ENCODE results near the gene TMEM115. TPM values are rescaled to one million over a fixed set of nuclear protein-coding genes. Genes with fewer than 3 reads are reported as not detected.
A peak's percentile ranks its signal among the peaks of the same experiment; 100 is the strongest.

The TMEM115 gene
- total and polyA plus RNA-seq, 2 of the 13 experiments (the other 11 are each of a cell fraction or from before 2014, with no cell fraction given): 22.1 to 30.7 TPM

GRCh38 chr3:50324351-50325112 is 34.8 kb downstream of the TMEM115 start (continued):
- peak; percentile 65 for TF ChIP-seq PAXIP1 (CRISPR knock-in tag; conservative IDR thresholded peaks at IDR 0.05)
- no peak for TF ChIP-seq NR0B2 (CRISPR knock-in tag; IDR thresholded peaks at IDR 0.05)
- TF ChIP-seq NFYB (CRISPR knock-in tag; IDR thresholded peaks at IDR 0.05): no peak
- no peak for TF ChIP-seq ADNP (CRISPR knock-in tag; IDR thresholded peaks at IDR 0.05)
- TF ChIP-seq SOX5 (CRISPR knock-in tag; IDR thresholded peaks at IDR 0.05; ENCODE audit: borderline replicate concordance): peak; percentile 35; the same call in 1 of the 2 replicates
- peak; percentile 58; the same call in 1 of the 2 replicates for TF ChIP-seq RXRB (CRISPR knock-in tag; IDR thresholded peaks at IDR 0.05; ENCODE audit: borderline replicate concordance)
- TF ChIP-seq RXRA (CRISPR knock-in tag; IDR thresholded peaks at IDR 0.05): peak; percentile 69
- peak; percentile 13; the same call in 1 of the 2 replicates for TF ChIP-seq ELF3 (CRISPR knock-in tag; IDR thresholded peaks at IDR 0.05)
- peak; percentile 69; the same call in 1 of the 2 replicates for TF ChIP-seq SAP130 (CRISPR knock-in tag; IDR thresholded peaks at IDR 0.05; ENCODE audit: low read depth)
- TF ChIP-seq ZBTB39 (CRISPR knock-in tag; IDR thresholded peaks at IDR 0.05): 0 out of 2 replicates have a peak, but pooled peaks have one; percentile 15
- no peak for TF ChIP-seq PRDM4 (CRISPR knock-in tag; IDR thresholded peaks at IDR 0.05; ENCODE audit: borderline replicate concordance)
- no peak for TF ChIP-seq GPN1 (CRISPR knock-in tag; IDR thresholded peaks at IDR 0.05; ENCODE audit: borderline replicate concordance)
- TF ChIP-seq ZFP1 (CRISPR knock-in tag; IDR thresholded peaks at IDR 0.05): no peak
- no peak for TF ChIP-seq ZNF772 (CRISPR knock-in tag; IDR thresholded peaks at IDR 0.05)
- peak; percentile 44; the same call in 1 of the 2 replicates for TF ChIP-seq MXD3 (CRISPR knock-in tag; IDR thresholded peaks at IDR 0.05)
- no peak for TF ChIP-seq ATF6 (CRISPR knock-in tag; conservative IDR thresholded peaks at IDR 0.05)
- peak; percentile 80 for TF ChIP-seq HNF4A (CRISPR knock-in tag; IDR thresholded peaks at IDR 0.05)

Measured in HepG2 (cell line).